ENCODE data around the gene GPR78.

GPR78 gene

GRCh38 chr4:8580321-8581093 is at the start of gene GPR78:
GPR78 (plus strand) TSS chr4:8580392; CDS start chr4:8580983, 591 bp downstream.
- Mint-ChIP-seq H3K27ac (no peak within 1 kb of the TSS), H3K9me3 (no peaks in the 10 kb centered on the region), H3K4me3 (no peak within 1 kb of the TSS), H3K36me3 (ENCODE audit: low read depth) (no peaks in the 10 kb centered on the region), H3K4me1 (no peaks in the 10 kb centered on the region), H3K27me3 (peaks cover 12% of the 10 kb centered on the region)
- DNase-seq (peak; percentile 53), ATAC-seq (peak; percentile 53)

GRCh38 chr4:8532245-8532781 is 47.9 kb upstream of the GPR78 start:
- H3K4me1 Mint-ChIP-seq: no peaks in the 10 kb centered on the region
- DNase-seq (no peak), ATAC-seq (no peak)
- H3K27me3 Mint-ChIP-seq: peaks cover 2% of the 10 kb centered on the region
- H3K27ac Mint-ChIP-seq: no peak overlapping the region
- peaks cover 1% of the 10 kb centered on the region for H3K36me3 Mint-ChIP-seq (ENCODE audit: low read depth)
- H3K4me3 Mint-ChIP-seq: no peak overlapping the region
- H3K9me3 Mint-ChIP-seq: peaks cover 8% of the 10 kb centered on the region

GRCh38 chr4:8533274-8533865 is 46.8 kb upstream of the GPR78 start:
- H3K4me3 Mint-ChIP-seq: no peak overlapping the region
- H3K27me3 Mint-ChIP-seq: peaks cover 2% of the 10 kb centered on the region
- H3K9me3 Mint-ChIP-seq: peaks cover 8% of the 10 kb centered on the region
- H3K27ac Mint-ChIP-seq: no peak overlapping the region
- no peak for ATAC-seq
- H3K36me3 Mint-ChIP-seq (ENCODE audit: low read depth): peaks cover 1% of the 10 kb centered on the region
- DNase-seq: no peak
- no peaks in the 10 kb centered on the region for H3K4me1 Mint-ChIP-seq

GRCh38 chr4:8534129-8534528 is 46.1 kb upstream of the GPR78 start:
- Mint-ChIP-seq H3K27me3 (peaks cover 2% of the 10 kb centered on the region), H3K4me1 (no peaks in the 10 kb centered on the region), H3K27ac (no peak overlapping the region), H3K9me3 (peaks cover 8% of the 10 kb centered on the region), H3K36me3 (ENCODE audit: low read depth) (peaks cover 1% of the 10 kb centered on the region), H3K4me3 (no peak overlapping the region)
- DNase-seq (no peak), ATAC-seq (no peak)

- no peaks in the 10 kb centered on the region for H3K4me1 Mint-ChIP-seq
Observed at GRCh38 chr4:8534611-8535010, 45.6 kb upstream of the GPR78 start.

GRCh38 chr4:8536467-8536866 is 43.7 kb upstream of the GPR78 start:
- Mint-ChIP-seq H3K9me3 (peaks cover 8% of the 10 kb centered on the region), H3K27me3 (peaks cover 2% of the 10 kb centered on the region), H3K36me3 (ENCODE audit: low read depth) (peaks cover 1% of the 10 kb centered on the region), H3K4me1 (peaks cover 2% of the 10 kb centered on the region), H3K4me3 (no peak overlapping the region), H3K27ac (no peak overlapping the region)
- ATAC-seq (no peak), DNase-seq (no peak)

More at GRCh38 chr4:8534611-8535010, 45.6 kb upstream of the GPR78 start:
- ATAC-seq (no peak), DNase-seq (no peak)
- peaks cover 1% of the 10 kb centered on the region for H3K36me3 Mint-ChIP-seq (ENCODE audit: low read depth)
- H3K4me3 Mint-ChIP-seq: no peak overlapping the region
- H3K27me3 Mint-ChIP-seq: peaks cover 2% of the 10 kb centered on the region
- peaks cover 8% of the 10 kb centered on the region for H3K9me3 Mint-ChIP-seq
- no peak overlapping the region for H3K27ac Mint-ChIP-seq

GRCh38 chr4:8537041-8537461 is 43.1 kb upstream of the GPR78 start:
- no peak overlapping the region for H3K4me3 Mint-ChIP-seq
- peaks cover 8% of the 10 kb centered on the region for H3K9me3 Mint-ChIP-seq
- no peak for ATAC-seq

GRCh38 chr4:8538076-8538702 is 42.0 kb upstream of the GPR78 start:
- Mint-ChIP-seq H3K4me3 (no peak overlapping the region), H3K27me3 (peaks cover 2% of the 10 kb centered on the region), H3K4me1 (peaks cover 2% of the 10 kb centered on the region), H3K27ac (no peak overlapping the region), H3K36me3 (ENCODE audit: low read depth) (peaks cover under 1% of the 10 kb centered on the region), H3K9me3 (peaks cover 8% of the 10 kb centered on the region)
- ATAC-seq (no peak), DNase-seq (no peak)

More at GRCh38 chr4:8537041-8537461, 43.1 kb upstream of the GPR78 start:
- DNase-seq: no peak
- Mint-ChIP-seq H3K4me1 (peaks cover 2% of the 10 kb centered on the region), H3K27ac (no peak overlapping the region), H3K27me3 (peaks cover 2% of the 10 kb centered on the region), H3K36me3 (ENCODE audit: low read depth) (peaks cover 1% of the 10 kb centered on the region)

- Mint-ChIP-seq H3K4me1 (peaks cover 2% of the 10 kb centered on the region), H3K27me3 (peaks cover 2% of the 10 kb centered on the region), H3K9me3 (peaks cover 8% of the 10 kb centered on the region), H3K36me3 (ENCODE audit: low read depth) (no peaks in the 10 kb centered on the region), H3K27ac (no peak overlapping the region), H3K4me3 (no peak overlapping the region)
- DNase-seq (no peak), ATAC-seq (no peak)
Observed at GRCh38 chr4:8538703-8539567, 41.3 kb upstream of the GPR78 start.

GRCh38 chr4:8539661-8540060 is 40.5 kb upstream of the GPR78 start:
- peaks cover 3% of the 10 kb centered on the region for H3K9me3 Mint-ChIP-seq
- no peaks in the 10 kb centered on the region for H3K27me3 Mint-ChIP-seq
- no peak overlapping the region for H3K27ac Mint-ChIP-seq
- H3K36me3 Mint-ChIP-seq (ENCODE audit: low read depth): no peaks in the 10 kb centered on the region
- ATAC-seq (no peak), DNase-seq (no peak)
- no peak overlapping the region for H3K4me3 Mint-ChIP-seq
- peaks cover 2% of the 10 kb centered on the region for H3K4me1 Mint-ChIP-seq

GRCh38 chr4:8540072-8540471 is 40.1 kb upstream of the GPR78 start:
- H3K9me3 Mint-ChIP-seq: no peaks in the 10 kb centered on the region

GRCh38 chr4:8540586-8540985 is 39.6 kb upstream of the GPR78 start:
- ATAC-seq: no peak
- no peak for DNase-seq
- Mint-ChIP-seq H3K27me3 (no peaks in the 10 kb centered on the region), H3K4me3 (no peak overlapping the region), H3K9me3 (no peaks in the 10 kb centered on the region), H3K4me1 (peaks cover 2% of the 10 kb centered on the region), H3K36me3 (ENCODE audit: low read depth) (no peaks in the 10 kb centered on the region), H3K27ac (no peak overlapping the region)

More at GRCh38 chr4:8540072-8540471, 40.1 kb upstream of the GPR78 start:
- Mint-ChIP-seq H3K36me3 (ENCODE audit: low read depth) (no peaks in the 10 kb centered on the region), H3K27ac (no peak overlapping the region), H3K4me3 (no peak overlapping the region), H3K4me1 (peaks cover 2% of the 10 kb centered on the region), H3K27me3 (no peaks in the 10 kb centered on the region)
- ATAC-seq: no peak
- DNase-seq: no peak

GRCh38 chr4:8540991-8541390 is 39.2 kb upstream of the GPR78 start:
- no peaks in the 10 kb centered on the region for H3K36me3 Mint-ChIP-seq (ENCODE audit: low read depth)
- H3K27ac Mint-ChIP-seq: no peak overlapping the region
- peaks cover 2% of the 10 kb centered on the region for H3K4me1 Mint-ChIP-seq
- ATAC-seq (no peak), DNase-seq (no peak)
- H3K27me3 Mint-ChIP-seq: no peaks in the 10 kb centered on the region
- no peaks in the 10 kb centered on the region for H3K9me3 Mint-ChIP-seq
- no peak overlapping the region for H3K4me3 Mint-ChIP-seq
